Activated CD8-positive, alpha-beta memory T cell treated with anti-CD3 and anti-CD28 coated beads for 4 hours (primary cell): ENCODE data around the gene CAMTA1.

Source experiments
- DNase-seq, 2 donors: peaks; one replicate each; pipeline ENCODE4 v3.0.0-alpha.2; 2020; ENCODE audit warnings: low read depth in 2 of 2

Gene CAMTA1

GRCh38 chr1:6850537-6850936 is 65.3 kb downstream of the CAMTA1 start:
- no peak for DNase-seq

DNA sequence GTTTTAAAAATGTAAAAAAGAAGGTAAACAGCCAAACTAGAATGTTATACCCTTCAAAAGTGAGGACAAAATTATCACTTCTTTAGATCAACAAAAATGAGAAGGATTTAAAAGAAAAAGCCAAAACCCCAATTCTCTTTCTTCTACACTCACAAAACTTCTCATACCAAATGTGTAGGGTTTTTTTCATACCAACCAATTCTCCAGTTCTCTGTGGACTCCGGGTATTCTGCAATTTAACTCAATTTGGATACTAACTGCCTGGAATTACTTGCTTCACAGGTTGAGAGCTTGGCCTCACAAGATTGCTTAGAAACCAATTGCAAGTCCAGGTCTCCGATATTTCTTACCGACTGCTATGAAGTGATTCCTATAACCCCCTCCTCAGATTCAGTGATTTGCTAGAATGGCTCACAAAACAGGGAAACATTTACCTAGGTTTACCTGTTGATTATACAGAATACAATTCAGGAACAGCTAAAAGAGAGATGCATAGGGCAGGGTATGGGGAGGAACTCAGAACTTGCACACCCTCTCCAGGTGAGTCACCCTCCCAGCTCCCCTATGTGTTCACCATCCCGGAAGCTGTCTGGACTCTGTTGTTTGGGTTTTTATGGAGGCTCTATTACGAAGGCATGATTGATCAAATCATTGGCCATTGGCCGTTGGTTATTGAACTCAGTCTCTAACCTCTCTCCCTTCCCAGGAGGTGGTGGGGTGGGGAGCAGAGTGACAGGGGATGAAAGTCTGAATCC is 67.1 kb downstream of the CAMTA1 start:
- no peak for DNase-seq

- DNase-seq, result no peak
Observed at GRCh38 chr1:6854166-6854565, 68.9 kb downstream of the CAMTA1 start.

- no peak for DNase-seq
Observed at GRCh38 chr1:6857831-6858230, 72.6 kb downstream of the CAMTA1 start.

DNA sequence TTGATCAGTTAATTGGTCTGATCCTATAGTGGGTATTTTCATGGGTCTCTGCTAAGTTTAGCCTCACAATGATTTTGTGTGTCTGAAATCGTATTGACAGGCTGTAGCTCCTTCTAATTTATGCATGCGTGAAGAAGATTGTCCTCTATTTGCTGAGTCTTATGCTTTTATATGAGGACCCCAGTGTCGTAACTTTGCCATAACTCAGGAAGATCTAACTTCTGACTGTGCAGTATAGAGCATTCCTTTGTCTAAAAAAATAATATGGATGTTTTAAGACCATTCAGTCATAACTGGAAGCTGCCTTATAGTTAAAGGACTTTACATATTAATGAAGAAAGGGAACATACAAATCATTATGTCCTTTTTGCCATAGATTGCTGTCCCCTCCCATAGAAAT is 73.3 kb downstream of the CAMTA1 start:
- DNase-seq, result no peak

- DNase-seq, result no peak
Observed at GRCh38 chr1:6859415-6860343, 74.4 kb downstream of the CAMTA1 start.

- DNase-seq, result no peak
Observed at GRCh38 chr1:6860401-6860800, 75.1 kb downstream of the CAMTA1 start.

DNA sequence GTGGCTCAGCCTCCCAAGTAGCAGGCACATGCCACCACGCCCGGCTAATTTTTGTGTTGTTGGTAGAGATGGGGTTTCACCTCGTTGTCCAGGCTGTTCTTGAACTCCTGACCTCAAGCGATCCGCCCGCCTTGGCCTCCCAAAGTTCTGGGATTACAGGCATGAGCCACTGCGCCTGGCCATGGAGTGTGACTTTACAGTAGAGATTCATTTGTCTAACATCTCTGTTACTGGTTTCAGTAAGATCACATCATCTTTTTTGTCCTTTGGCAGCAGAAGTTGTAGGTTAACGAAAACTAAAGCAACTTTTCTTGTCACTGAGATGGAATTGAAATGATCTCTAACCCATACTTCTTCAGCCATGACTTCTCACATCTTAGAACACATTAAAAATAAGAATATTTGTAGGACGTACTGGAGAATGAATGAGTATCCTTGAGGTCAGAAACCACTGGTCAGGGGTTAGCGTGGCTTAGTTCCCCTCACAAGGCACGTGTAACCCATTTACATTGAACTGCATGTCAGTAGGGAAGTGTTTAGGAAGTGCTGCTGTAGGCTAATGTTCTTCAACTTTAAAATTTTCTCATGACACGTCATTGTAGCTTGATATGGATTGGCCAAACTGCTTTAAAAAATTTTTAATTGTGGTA is 75.9 kb downstream of the CAMTA1 start:
- DNase-seq, result no peak

DNA sequence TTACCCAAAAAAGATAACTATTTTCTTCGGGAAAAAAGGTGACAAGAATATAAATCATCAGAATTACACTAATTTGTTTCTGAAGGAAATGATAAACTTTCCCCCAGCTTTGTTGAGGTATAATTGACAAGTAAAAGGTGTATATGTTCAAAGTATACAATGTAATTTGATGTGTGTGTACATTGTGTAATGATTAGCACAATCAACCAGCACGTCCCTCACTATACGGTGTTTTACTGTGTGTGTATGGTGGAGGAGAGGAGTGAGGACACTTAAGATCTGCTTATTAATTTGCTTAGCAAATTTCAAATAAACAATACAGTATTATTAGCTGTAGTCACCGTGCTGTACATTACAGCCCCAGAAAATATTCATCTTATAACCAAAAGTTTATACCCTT is 77.7 kb downstream of the CAMTA1 start:
- no peak for DNase-seq

GRCh38 chr1:6864166-6864565 is 78.9 kb downstream of the CAMTA1 start:
- no peak for DNase-seq

DNA sequence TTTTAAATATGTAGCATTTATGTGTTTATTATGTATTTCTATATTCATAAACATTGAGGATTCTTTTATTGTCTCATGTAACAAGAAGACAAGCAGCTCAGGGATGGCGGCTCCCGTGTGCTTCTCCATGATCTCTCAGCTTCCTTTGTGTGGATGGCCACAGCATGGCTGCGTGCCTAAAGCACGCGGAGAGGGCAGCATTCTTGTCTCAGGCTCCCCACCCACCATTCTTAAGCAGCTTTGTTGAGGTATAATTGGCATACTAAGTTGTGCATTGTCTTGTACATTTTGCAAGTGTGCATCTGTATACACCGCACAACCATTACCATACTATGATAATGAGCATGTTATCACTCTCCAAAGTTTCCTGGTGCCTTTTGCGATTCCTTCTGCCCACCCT is 81.6 kb downstream of the CAMTA1 start:
- no peak for DNase-seq

- DNase-seq, result no peak
Observed at GRCh38 chr1:6867321-6867720, 82.1 kb downstream of the CAMTA1 start.

DNA sequence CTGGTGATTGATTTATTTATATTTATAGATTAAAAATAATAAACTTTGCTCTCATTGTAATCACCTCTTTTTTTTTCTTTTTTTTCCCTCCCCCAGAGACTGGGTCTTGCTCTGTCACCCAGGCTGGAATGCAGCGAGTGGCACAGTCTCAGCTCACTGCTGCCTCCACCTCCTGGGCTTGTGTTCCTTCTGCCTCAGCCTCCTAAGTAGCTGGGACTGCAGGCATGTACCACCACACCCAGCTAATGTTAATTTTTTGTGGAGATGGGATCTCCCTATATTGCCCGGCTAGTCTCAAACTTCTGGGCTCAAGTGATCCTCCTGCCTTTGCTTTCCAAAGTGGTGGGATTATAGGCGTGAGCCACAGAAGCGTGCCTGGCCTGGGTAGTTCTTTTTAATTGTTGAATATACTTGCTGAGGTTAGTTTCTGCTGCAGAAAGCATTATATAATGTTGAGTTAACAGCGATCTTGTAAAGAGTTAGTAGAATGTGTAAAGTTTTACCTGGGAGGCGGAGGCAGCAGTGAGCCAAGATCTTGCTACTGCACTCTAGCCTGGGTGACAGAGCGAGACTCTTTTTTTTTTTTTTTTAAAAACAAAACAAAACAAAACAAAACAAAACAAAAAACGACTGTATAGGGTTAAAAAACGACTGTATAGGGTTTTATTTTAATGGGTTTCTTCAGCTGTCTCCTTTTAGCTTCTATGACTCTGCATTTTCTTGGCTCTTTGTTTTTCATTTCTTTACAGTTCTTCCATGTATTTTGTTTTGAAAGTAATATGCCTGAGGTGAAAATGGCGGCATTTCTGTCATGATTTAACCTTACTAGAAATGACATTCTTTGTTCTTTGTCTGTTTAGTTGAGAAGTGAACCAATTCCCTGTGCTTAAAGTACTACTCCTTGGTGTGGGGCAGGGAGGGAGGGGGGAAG is 82.7 kb downstream of the CAMTA1 start:
- no peak for DNase-seq

DNA sequence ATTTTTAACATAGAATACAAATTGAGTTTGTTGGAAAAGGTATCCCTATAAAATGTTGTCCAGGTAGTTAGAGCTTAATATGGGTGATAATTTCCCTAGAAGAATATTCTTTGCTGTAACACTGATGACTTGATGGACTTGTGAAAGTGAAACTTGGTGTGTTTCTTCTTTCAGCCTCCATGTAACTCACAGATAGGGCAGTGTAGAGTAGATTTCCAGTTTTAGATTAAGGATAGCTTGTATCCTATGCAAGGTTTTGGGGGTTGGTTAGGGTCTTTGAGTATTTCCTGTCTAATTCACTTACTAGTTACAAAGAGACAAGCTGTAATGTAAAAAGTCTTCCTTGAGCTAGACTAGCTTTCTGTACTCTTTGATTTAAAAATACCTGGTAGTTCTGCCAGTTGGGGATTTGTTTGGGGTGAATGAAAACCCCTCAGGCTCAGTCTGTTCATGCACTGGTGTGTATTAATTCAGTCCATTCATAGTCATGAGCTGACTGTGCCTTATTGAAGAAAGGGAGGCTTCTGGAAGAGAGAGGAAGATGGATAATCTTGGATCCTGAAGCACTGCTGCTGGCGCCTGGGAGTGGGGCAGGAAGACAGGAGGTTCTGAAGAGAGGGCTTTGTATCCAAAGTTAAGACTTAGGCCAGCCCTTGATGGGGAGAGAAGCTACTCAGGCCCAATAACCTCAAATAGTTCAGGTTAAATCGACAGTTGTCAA is 83.6 kb downstream of the CAMTA1 start:
- no peak for DNase-seq

DNA sequence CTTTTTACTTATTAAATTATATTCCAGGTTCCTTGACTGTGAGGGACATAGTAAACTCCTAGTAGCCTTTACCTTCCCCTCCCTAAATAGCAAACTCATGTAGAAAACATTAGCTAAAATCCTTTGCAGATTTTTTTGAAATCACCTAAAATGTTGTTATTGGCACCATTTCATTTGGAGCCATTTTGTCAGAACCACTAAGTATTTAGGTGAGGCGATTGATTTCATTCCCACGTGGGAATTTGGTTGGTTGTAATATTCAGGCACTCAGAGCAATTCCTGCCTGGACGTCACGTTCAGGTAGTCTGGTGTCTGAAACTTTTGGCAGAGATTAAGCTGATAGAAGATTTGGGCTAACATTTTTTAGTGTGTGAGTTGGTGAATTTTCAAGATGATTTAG is 84.3 kb downstream of the CAMTA1 start:
- no peak for DNase-seq

DNA sequence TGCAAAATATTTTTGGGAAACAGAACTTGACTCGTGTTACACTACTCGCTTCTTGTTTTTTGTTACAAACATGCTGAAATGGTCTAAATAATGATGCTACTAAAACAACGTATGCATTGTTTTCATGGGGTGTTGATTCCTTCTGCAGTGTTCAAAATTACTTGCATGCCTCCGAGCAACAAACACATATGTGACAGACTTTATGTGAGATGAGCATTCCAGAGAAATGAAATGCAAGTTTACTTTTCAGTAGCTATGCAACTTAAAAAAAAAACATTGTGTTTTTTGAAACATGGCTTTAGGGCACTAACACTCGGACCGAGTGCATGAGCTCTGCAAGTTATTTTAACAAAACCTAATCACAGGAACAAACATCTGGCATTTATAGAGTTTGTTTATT is 84.8 kb downstream of the CAMTA1 start:
- no peak for DNase-seq

- DNase-seq, result no peak
Observed at GRCh38 chr1:6870571-6870970, 85.3 kb downstream of the CAMTA1 start.

- no peak for DNase-seq
Observed at GRCh38 chr1:6871300-6871972, 86.2 kb downstream of the CAMTA1 start.

DNA sequence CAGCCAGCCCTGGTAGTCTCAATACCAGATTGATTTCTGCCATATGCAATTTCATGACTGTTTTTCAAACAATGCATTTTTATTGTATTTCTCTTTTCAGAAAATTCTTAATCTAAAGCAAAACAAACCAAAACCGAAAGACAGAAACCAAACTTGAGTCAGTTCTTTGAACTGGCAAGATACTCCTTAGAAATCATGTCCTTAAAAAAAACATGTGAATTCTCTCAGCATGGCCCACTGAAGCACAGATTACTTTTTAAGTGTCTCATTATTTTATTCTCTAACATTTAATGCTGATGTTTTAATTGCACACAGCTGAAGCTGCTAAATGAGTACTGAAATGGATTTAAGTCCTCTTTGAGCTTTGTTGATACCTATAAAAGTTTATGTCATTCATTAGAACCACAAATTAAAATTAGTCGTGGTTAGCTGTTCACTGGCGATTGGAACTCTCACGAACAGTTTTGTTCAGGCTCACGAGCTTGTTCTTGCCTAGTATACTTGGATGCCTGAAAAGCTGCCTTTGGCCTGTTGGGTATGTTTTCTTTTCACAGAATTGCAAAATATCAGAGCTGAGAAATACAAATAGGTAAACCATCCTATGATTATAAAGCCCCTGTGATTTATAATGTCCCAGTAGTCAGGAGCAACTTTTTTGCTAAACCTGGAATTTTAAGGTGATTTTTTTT is 87.5 kb downstream of the CAMTA1 start:
- no peak for DNase-seq
